Stimulated activated CD4-positive, alpha-beta T cell treated with anti-CD3 and anti-CD28 coated beads, Interleukin-1b, Interleukin-23, amount 100 ng/mL, for 48 hours (primary cell): Measurements from ENCODE around the gene CARD9.

Experiments used
- DNase-seq: peaks from one replicate; pipeline ENCODE4 v3.0.0-alpha.2; 2020

CARD9 gene

DNA sequence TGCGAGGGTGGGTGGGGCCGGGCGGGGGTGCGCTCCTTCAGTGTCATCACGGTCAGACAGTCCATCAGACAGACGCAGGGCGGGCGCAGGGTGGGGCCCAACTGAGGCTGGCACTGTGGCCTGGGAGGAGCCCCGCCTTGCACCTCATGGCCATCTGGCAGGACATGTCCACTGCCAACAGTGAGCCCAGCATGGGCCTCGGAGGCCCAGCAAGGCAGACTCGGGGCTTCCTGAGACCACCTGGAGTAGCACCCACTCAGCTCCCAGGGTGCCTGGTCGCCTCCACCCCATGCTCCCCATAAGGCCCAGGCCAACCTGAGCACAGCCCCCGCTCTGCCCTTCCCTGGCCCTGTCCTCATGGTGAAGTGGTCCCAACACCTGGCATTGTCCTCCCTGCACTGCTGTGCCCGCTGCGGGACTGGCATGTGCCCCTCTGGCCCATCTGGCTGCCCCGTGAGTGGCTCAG, 54.7 kb downstream of the CARD9 start:
- DNase-seq: no peak

DNA sequence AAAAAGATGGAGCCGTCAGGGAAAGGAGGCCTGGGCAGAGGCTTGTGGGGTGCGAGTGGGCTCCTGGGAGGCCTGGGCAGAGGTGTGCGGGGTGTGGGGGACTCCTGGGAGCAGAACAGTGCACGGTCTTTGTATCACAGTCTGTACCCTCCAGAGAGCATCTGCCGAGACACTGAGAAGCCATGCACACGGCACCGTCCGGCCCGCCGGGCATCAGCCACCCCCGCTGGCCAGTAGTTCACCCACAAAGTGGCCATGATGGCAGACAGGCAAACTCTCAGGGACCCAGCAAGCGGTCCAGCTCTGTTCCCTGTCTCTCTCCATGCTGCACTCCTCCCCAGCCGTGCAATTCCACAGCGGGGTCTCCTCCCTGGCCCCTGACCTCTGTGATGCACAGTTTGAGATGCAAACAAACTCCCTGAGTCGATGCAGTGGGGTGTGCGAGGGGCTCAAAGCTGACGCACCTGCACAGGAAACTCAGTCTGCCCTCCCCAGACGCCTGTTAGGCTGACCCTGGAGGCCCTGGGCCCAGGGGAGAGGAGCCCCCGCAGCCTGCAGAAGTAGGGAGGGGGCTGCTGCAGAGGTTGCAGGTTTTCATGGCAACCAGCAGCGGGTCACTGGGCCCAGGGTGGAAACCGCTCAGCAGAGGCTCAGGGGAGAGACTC, 55.2 kb downstream of the CARD9 start:
- DNase-seq: no peak

DNA sequence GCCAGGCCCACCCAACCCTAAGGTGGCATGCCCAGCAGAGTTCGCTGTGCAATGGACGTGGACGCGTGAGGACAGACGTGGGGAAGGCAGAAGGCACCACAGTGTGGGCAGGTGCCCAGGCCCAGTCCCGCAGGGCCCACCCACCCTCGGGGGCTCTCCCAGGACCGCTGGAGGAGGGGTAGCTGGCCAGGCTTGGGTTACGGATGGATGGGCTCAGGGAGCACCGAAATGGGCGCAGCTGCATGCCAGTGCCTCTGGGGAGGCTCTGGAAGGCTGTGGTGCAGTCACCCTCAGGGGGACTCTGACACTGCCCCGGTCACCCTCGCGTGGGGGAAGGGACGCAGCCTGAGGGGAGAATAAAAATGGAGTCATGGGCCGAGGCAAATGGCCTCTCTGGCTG, 55.8 kb downstream of the CARD9 start:
- no peak for DNase-seq

DNA sequence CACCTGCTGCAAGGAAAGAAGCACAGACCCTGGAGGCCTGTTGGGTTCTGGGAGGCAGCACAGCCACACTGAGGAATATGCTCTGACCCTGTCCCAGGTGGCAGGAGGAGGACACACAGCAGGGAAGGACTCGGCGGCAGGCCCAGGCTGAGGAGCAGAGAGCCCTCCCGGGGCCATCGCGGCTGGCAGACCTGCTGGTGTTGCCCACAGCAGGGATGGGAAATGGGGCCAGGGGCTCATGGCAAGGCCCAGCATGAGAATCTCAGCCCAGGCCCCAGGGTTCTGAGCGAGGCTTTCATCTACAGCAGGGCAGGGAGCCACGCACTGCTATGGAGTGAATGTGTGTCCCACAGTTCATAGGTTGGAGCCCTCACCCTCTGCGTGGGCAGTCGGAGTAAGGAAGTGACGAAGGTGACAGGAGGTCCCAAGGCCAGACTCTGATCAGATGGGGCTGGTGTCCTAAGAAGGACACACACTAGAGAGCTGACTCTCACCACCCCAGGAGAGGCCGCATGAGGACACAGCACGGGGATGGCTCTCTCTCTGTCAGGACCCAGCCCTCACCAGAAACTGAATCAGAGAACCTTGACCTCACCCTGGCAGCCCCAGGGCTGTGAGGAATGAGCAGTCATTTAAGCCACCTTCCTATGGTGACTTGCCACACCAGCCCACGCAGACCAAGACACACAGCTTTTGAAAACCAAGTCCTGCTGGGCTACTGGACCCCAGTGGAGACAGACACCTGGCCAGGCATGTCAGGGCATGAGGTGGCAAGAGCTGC, 56.4 kb downstream of the CARD9 start:
- DNase-seq: no peak

DNA sequence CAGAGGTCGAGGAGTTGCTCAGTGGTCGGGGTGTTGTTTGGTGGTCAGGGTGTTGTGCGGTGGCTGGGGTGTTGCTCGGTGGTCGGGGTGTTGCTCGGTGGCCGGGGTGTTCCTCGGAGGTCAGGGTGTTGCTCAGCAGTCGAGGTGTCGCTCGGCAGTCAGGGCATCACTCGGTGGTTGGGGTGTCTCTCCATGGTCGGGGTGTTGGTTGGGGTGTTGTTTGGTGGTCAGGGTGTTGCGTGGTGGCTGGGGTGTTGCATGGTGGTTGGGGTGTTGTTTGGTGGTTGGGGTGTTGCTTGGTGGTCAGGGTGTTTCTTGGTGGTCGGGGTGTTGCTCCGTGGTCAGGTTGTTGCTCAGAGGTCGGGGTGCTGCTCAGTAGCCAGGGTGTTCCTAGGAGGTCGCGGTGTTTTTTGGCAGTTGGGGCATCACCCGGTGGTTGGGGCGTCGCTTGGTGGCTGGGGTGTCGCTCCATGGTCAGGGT, 57.2 kb downstream of the CARD9 start:
- no peak for DNase-seq

DNA sequence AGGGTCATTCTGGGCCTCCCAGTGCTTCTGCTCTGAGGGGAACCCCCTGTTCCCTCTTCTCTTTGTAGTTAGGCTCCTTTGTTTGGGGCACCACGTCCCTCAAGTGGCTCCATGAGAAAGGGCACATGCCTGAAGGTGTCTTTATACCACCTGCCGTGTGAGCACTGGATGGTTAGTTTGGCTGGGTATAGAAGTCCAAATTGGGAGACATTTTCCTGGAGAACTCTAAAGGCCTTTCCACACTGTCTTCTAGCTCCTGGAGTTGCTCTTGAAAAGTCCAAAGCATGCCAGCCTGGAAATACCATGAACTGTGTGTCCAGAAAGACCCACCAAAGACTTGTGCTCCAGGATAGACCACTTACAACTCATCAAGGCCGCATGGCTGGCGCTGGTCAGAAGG, 58.5 kb downstream of the CARD9 start:
- no peak for DNase-seq

DNA sequence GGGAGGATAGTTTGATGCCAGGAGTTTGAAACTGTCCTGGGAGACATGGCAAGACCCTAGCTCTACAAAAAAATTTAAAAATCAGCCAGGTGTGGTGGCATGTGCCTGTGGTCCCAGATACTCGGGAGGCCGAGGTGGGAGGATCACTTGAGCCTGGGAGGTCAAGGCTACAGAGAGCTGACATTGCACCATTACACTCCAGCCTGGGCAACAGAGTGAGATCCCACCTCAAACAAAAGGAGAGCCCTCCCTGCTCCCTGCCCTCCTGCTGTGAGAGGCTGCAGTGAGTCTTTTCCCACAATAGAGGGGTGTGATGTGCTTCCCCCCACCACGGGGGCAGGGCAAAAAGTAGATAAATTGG, 59.4 kb downstream of the CARD9 start:
- DNase-seq: no peak
